A549 (cell line): ENCODE measurements around the gene IGSF5. TPM values are rescaled to one million over a fixed set of nuclear protein-coding genes. Genes with fewer than 3 reads are reported as not detected.

Experiments
- ATAC-seq, 2 experiments: fragments of 200-7000 bp in 1 of 2; fragments of >200 bp in 1 of 2; cut with Nextera tagmentation in 1 of 2; cut with Tn5 transposase in 1 of 2; 3 replicates each; pipeline versions ENCODE4 v1.8.0 to v1.9.1; 2018 to 2020; ENCODE audit warnings: mild to moderate bottlenecking in 1 of 2, moderate library complexity in 1 of 2
- CTCF ChIA-PET: fragments of 300-600 bp; sonication (Branson Sonifier 250); formaldehyde crosslinking; extraction: SDS; loops from one replicate; lab custom pipeline; 2021; ENCODE audit warnings: antibody characterized with exemption, inconsistent platforms; lab: Yijun Ruan, JAX
- POLR2A ChIA-PET: fragments of 350-600 bp; formaldehyde crosslinking; extraction: SDS; loops from one replicate; lab custom pipeline; 2021; ENCODE audit warnings: antibody characterized with exemption, inconsistent platforms; lab: Yijun Ruan, JAX
- DNase-seq, 2 experiments: peaks; one replicate each; pipeline versions ENCODE4 v3.0.0 to v3.0.0-alpha.2; 2011 to 2016; ENCODE audit warnings: low read depth in 1 of 2, low spot score in 1 of 2
- FAIRE-seq: peaks from 2 replicates; lab custom pipeline; 2011; peaks lifted over from hg19 to GRCh38; lab: Jason Lieb, UNC
- H3K27ac ChIP-seq, 2 experiments: fragments of >200 bp; sonication (Bioruptor Twin); formaldehyde crosslinking; 3 replicates each; pipeline ENCODE4 v1.5.1; 2016 to 2017
- H3K4me1 ChIP-seq: fragments of >200 bp; sonication (Bioruptor Twin); formaldehyde crosslinking; 3 replicates; pipeline ENCODE4 v1.6.1; 2016
- H3K4me2 ChIP-seq: fragments of >200 bp; sonication (Bioruptor Twin); formaldehyde crosslinking; 3 replicates; pipeline ENCODE4 v1.6.1; 2016
- H3K4me3 ChIP-seq: fragments of >200 bp; sonication (Bioruptor Twin); formaldehyde crosslinking; 3 replicates; pipeline ENCODE4 v1.5.1; 2016
- H3K9me3 ChIP-seq: fragments of >200 bp; sonication (Bioruptor Twin); formaldehyde crosslinking; 3 replicates; pipeline ENCODE4 v1.6.1; 2016
- BHLHE40 ChIP-seq: IDR thresholded peaks from 2 replicates; pipeline ENCODE4 v1.6.1; 2012; ENCODE audit warnings: low read depth, low read length, inconsistent platforms
- CEBPB ChIP-seq, 2 experiments: fragments of >200 bp in 1 of 2; sonication (Bioruptor Twin) in 1 of 2; formaldehyde crosslinking in 1 of 2; IDR thresholded peaks; 2 replicates each; pipeline ENCODE4 v1.6.1; 2012 to 2016
- CHD2 ChIP-seq: fragments of 150-350 bp; IDR thresholded peaks from 2 replicates; pipeline ENCODE4 v1.6.1; 2014; ENCODE audit warnings: low read length; ENCODE audit not compliant: partially characterized antibody
- CHD4 ChIP-seq: fragments of 200-600 bp; sonication (generic); IDR thresholded peaks from 2 replicates; pipeline ENCODE4 v1.6.1; 2016; ENCODE audit warnings: antibody characterized with exemption, mild to moderate bottlenecking, borderline replicate concordance
- EHF ChIP-seq: fragments of 250-450 bp; sonication (Bioruptor Pico); IDR thresholded peaks from 2 replicates; pipeline ENCODE4 v1.5.0; 2020; ENCODE audit warnings: mild to moderate bottlenecking
- EHMT2 ChIP-seq: fragments of 200-600 bp; sonication (generic); IDR thresholded peaks from 2 replicates; pipeline ENCODE4 v1.6.1; 2016; ENCODE audit warnings: antibody characterized with exemption, low read depth, mild to moderate bottlenecking, moderate library complexity
- EP300 ChIP-seq, 2 experiments: fragments of >200 bp; sonication (Bioruptor Twin); formaldehyde crosslinking; IDR thresholded peaks; 2 replicates in 1 of 2; 3 replicates in 1 of 2; pipeline ENCODE4 v1.6.1; 2016 to 2017
- FOSL2 ChIP-seq, 2 experiments: fragments of 450-650 bp in 1 of 2; fragments of >200 bp in 1 of 2; sonication (Bioruptor Twin) in 1 of 2; formaldehyde crosslinking; IDR thresholded peaks; 2 replicates each; pipeline versions ENCODE4 v1.5.0 to v1.6.1; 2016 to 2020; ENCODE audit warnings: mild to moderate bottlenecking in 1 of 2, moderate library complexity in 1 of 2
- FOXS1 ChIP-seq: fragments of 250-450 bp; sonication (Bioruptor Pico); IDR thresholded peaks from 2 replicates; pipeline ENCODE4 v1.5.0; 2020; ENCODE audit warnings: mild to moderate bottlenecking, moderate library complexity
- HDAC2 ChIP-seq: fragments of 200-600 bp; sonication (generic); IDR thresholded peaks from 2 replicates; pipeline ENCODE4 v1.6.1; 2016
- HEYL ChIP-seq: fragments of 250-450 bp; sonication (Bioruptor Pico); IDR thresholded peaks from 2 replicates; pipeline ENCODE4 v1.8.0; 2021; ENCODE audit warnings: mild to moderate bottlenecking, moderate library complexity
- HOXA7 ChIP-seq: fragments of 250-450 bp; sonication (Bioruptor Pico); IDR thresholded peaks from 2 replicates; pipeline ENCODE4 v1.5.0; 2020; ENCODE audit warnings: mild to moderate bottlenecking, moderate library complexity
- JUN ChIP-seq, 2 experiments: fragments of >200 bp; sonication (Bioruptor Twin); formaldehyde crosslinking; IDR thresholded peaks; 2 replicates in 1 of 2; 3 replicates in 1 of 2; pipeline ENCODE4 v1.6.1; 2016 to 2017
- JUNB ChIP-seq: fragments of >200 bp; sonication (Bioruptor Twin); formaldehyde crosslinking; IDR thresholded peaks from 2 replicates; pipeline ENCODE4 v1.6.1; 2016
- KDM1A ChIP-seq: fragments of 200-600 bp; sonication (generic); IDR thresholded peaks from 2 replicates; pipeline ENCODE4 v1.6.1; 2016; ENCODE audit warnings: low read depth, mild to moderate bottlenecking
- MAFK ChIP-seq: fragments of 450-650 bp; IDR thresholded peaks from 2 replicates; pipeline ENCODE4 v1.6.1; 2014; ENCODE audit not compliant: partially characterized antibody
- MAZ ChIP-seq: fragments of 150-350 bp; IDR thresholded peaks from 2 replicates; pipeline ENCODE4 v1.6.1; 2014; ENCODE audit warnings: antibody characterized with exemption, low read depth, low read length, borderline replicate concordance
- MYC ChIP-seq: IDR thresholded peaks from 2 replicates; pipeline ENCODE4 v1.6.1; 2012; ENCODE audit warnings: mild to moderate bottlenecking, inconsistent platforms, low read length, improper control_type of control experiment, borderline replicate concordance
- NFE2L2 ChIP-seq: fragments of 150-350 bp; conservative IDR thresholded peaks from 2 replicates; pipeline ENCODE4 v1.6.1; 2014; ENCODE audit warnings: low read length
- NPAS2 ChIP-seq: fragments of 250-450 bp; sonication (Bioruptor Pico); IDR thresholded peaks from 2 replicates; pipeline ENCODE4 v1.8.0; 2022; ENCODE audit warnings: mild to moderate bottlenecking, moderate library complexity, borderline replicate concordance
- NR3C1 ChIP-seq: fragments of >200 bp; sonication (Bioruptor Twin); formaldehyde crosslinking; IDR thresholded peaks from 3 replicates; pipeline ENCODE4 v1.6.1; 2017
- SMC3 ChIP-seq: fragments of >200 bp; sonication (Bioruptor Twin); formaldehyde crosslinking; IDR thresholded peaks from 3 replicates; pipeline ENCODE4 v1.6.1; 2018; ENCODE audit warnings: inconsistent platforms
- SREBF2 ChIP-seq: fragments of 450-650 bp; IDR thresholded peaks from 2 replicates; pipeline ENCODE4 v1.6.1; 2014; ENCODE audit warnings: mild to moderate bottlenecking, moderate library complexity
- TFCP2L1 ChIP-seq: fragments of 250-450 bp; sonication (Bioruptor Pico); IDR thresholded peaks from 2 replicates; pipeline ENCODE4 v1.5.0; 2021; ENCODE audit warnings: mild to moderate bottlenecking
- ZFP36 ChIP-seq: fragments of 450-650 bp; IDR thresholded peaks from 2 replicates; pipeline ENCODE4 v1.6.1; 2014; ENCODE audit warnings: borderline replicate concordance; ENCODE audit not compliant: partially characterized antibody
- ZNF302 ChIP-seq: fragments of 250-450 bp; sonication (Bioruptor Pico); IDR thresholded peaks from 2 replicates; pipeline ENCODE4 v1.9.0; 2021; ENCODE audit warnings: inconsistent platforms, mild to moderate bottlenecking, moderate library complexity
- ZSCAN20 ChIP-seq: fragments of 250-450 bp; sonication (Bioruptor Pico); IDR thresholded peaks from 2 replicates; pipeline ENCODE4 v1.8.0; 2022; ENCODE audit warnings: mild to moderate bottlenecking, moderate library complexity
- WGBS: methylation state at CpG from one replicate; pipeline ENCODE4 v1.1.6; 2017; ENCODE audit errors: missing lambda C conversion rate; 5-methylcytosine and 5-hydroxymethylcytosine counted together
- polyA plus RNA-seq, 4 experiments: library from polyadenylated mRNA; depleted of rRNA in 3 of 4; stranded (reverse); fragments of >200 nt; fragmentation: RNase III in 1 of 4; extraction: RNeasy Plus Mini Kit Qiagen cat#74134 plus additional on column Dnase treatment in 1 of 4; gene quantifications; 2 replicates in 3 of 4; 3 replicates in 1 of 4; pipeline ENCODE4 v1.2.3, GENCODE V29; 2011 to 2017
- TF ChIP-seq, protein P1 (sequence below): fragments of >200 bp; sonication (Bioruptor Twin); formaldehyde crosslinking; IDR thresholded peaks from 3 replicates; pipeline ENCODE4 v1.6.1; 2016
- TF ChIP-seq, protein P2 (sequence below): fragments of 250-450 bp; sonication (Bioruptor Pico); IDR thresholded peaks from 2 replicates; pipeline ENCODE4 v1.5.0; 2021; ENCODE audit warnings: mild to moderate bottlenecking, moderate library complexity, borderline replicate concordance
- TF ChIP-seq, protein P3 (sequence below): fragments of >200 bp; sonication (Bioruptor Twin); formaldehyde crosslinking; IDR thresholded peaks from 2 replicates; pipeline ENCODE4 v1.6.1; 2016

IGSF5 gene
- polyA plus RNA-seq, 2 of the 4 experiments (the other 2 are of a cell fraction): not detected

DNA sequence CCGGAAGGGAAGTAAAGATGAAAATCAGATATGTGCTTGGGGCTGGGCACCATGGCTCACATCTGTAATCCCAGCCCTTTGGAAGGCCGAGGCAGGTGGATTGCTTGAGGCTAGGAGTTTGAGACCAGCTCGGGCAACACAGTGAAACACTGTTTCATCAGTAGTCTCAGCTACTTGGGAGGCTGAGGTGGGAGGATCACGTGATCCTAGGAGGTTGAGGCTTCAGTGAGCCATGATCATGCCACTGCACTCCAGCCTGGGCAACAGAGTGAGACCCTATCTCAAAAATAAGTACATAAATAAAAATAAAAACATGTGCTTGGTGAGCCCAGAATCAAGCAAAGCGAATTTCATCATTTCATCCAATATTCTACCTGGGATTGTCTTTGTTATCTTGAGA lies 98.9 kb downstream of the IGSF5 start:
- H3K4me2 ChIP-seq: no peak overlapping the region
- ATAC-seq: no peak
- no peaks in the 10 kb centered on the region for H3K9me3 ChIP-seq
- POLR2A ChIA-PET: no interaction called here
- no peak overlapping the region for H3K4me3 ChIP-seq
- no peak for DNase-seq
- no peak for TF ChIP-seq ZFP36
- no peak for TF ChIP-seq FOSL2 (IDR thresholded peaks at IDR 0.05)
- TF ChIP-seq FOSL2 (CRISPR knock-in tag; IDR thresholded peaks at IDR 0.05): no peak
- TF ChIP-seq TFCP2L1 (CRISPR knock-in tag): no peak
- no peak for TF ChIP-seq MAZ
- TF ChIP-seq KDM1A: no peak
- no peak for TF ChIP-seq EHMT2
- TF ChIP-seq BHLHE40: no peak
- TF ChIP-seq EP300 (IDR thresholded peaks at IDR 0.05): no peak
- TF ChIP-seq, protein P1, sequence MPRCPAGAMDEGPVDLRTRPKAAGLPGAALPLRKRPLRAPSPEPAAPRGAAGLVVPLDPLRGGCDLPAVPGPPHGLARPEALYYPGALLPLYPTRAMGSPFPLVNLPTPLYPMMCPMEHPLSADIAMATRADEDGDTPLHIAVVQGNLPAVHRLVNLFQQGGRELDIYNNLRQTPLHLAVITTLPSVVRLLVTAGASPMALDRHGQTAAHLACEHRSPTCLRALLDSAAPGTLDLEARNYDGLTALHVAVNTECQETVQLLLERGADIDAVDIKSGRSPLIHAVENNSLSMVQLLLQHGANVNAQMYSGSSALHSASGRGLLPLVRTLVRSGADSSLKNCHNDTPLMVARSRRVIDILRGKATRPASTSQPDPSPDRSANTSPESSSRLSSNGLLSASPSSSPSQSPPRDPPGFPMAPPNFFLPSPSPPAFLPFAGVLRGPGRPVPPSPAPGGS: no peak
- no peak for TF ChIP-seq CHD4
- TF ChIP-seq JUNB: no peak
- no peak for TF ChIP-seq ZSCAN20
- TF ChIP-seq, protein P2, sequence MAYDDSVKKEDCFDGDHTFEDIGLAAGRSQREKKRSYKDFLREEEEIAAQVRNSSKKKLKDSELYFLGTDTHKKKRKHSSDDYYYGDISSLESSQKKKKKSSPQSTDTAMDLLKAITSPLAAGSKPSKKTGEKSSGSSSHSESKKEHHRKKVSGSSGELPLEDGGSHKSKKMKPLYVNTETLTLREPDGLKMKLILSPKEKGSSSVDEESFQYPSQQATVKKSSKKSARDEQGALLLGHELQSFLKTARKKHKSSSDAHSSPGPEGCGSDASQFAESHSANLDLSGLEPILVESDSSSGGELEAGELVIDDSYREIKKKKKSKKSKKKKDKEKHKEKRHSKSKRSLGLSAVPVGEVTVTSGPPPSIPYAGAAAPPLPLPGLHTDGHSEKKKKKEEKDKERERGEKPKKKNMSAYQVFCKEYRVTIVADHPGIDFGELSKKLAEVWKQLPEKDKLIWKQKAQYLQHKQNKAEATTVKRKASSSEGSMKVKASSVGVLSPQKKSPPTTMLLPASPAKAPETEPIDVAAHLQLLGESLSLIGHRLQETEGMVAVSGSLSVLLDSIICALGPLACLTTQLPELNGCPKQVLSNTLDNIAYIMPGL: no peak
- TF ChIP-seq CHD2: no peak
- no peak for TF ChIP-seq NPAS2 (CRISPR knock-in tag)
- TF ChIP-seq EHF: no peak
- no peak for TF ChIP-seq NR3C1
- TF ChIP-seq, all 56 proteins: peak for 0
- CTCF ChIA-PET: no interaction called here
- Histone ChIP-seq H3K27ac (no peak overlapping the region), H3K4me1 (no peaks in the 10 kb centered on the region)
- WGBS: 34% methylated on average over 4 of the region's 5 CpGs
- FAIRE-seq: no peak

DNA sequence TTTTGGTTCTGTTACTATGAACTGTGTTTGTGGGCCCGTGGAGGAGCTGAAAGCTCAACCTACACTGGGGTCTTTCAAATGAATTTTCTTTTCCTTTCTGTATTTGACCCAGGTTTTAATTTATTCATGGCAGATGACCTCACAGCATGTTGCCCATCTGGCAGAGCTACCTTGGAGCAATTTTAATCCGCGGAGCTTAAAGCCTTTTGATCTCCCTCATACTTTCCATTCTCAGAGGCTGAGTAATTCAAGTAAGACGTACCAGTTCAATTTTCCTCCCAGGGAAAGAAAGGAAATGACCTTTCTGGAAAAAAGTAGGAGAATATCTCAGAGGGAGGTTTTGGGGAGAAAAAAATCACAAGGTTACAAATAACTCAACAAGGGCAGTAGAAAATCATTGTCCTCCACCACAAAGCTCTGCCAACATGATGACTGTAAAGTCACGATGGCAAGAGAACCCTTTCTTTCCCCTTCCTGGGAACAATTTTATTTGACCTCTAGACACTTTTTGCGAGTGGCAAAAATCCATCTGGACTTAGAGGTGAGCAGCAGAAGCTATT lies 100.7 kb downstream of the IGSF5 start:
- CTCF ChIA-PET: interaction anchor here (0.8 kb wide), 1 partner anchor 9 kb away, joined by 3 read pairs; no protein-coding TSS in a partner anchor

More for the DNA sequence above, 100.7 kb downstream of the IGSF5 start:
- Histone ChIP-seq H3K27ac (no peak overlapping the region), H3K4me3 (no peak overlapping the region), H3K4me1 (no peaks in the 10 kb centered on the region)
- POLR2A ChIA-PET: no interaction called here
- WGBS: 14% methylated on average over 6 of the region's 6 CpGs
- no peak for FAIRE-seq
- no peak for ATAC-seq
- no peak for TF ChIP-seq HOXA7 (CRISPR knock-in tag)
- TF ChIP-seq FOXS1 (CRISPR knock-in tag): no peak
- no peak for TF ChIP-seq CEBPB (IDR thresholded peaks at IDR 0.05)
- no peak for TF ChIP-seq MAFK
- TF ChIP-seq HEYL (CRISPR knock-in tag): no peak
- TF ChIP-seq FOSL2 (IDR thresholded peaks at IDR 0.05): no peak
- no peak for TF ChIP-seq FOSL2 (CRISPR knock-in tag; IDR thresholded peaks at IDR 0.05)
- no peak for TF ChIP-seq ZSCAN20
- no peak for TF ChIP-seq ZNF302 (CRISPR knock-in tag)
- no peak for TF ChIP-seq MYC
- TF ChIP-seq EHMT2: no peak
- TF ChIP-seq HDAC2: no peak
- TF ChIP-seq, protein P3, sequence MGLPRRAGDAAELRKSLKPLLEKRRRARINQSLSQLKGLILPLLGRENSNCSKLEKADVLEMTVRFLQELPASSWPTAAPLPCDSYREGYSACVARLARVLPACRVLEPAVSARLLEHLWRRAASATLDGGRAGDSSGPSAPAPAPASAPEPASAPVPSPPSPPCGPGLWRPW: no peak
- no peak for TF ChIP-seq NFE2L2
- no peak for TF ChIP-seq CHD2
- no peak for TF ChIP-seq SMC3
- no peak for TF ChIP-seq JUN (IDR thresholded peaks at IDR 0.05)
- TF ChIP-seq CHD4: no peak
- TF ChIP-seq SREBF2: no peak
- TF ChIP-seq, all 56 proteins: peak for 0
- no peak overlapping the region for H3K4me2 ChIP-seq
- no peaks in the 10 kb centered on the region for H3K9me3 ChIP-seq
- DNase-seq: no peak
